H9 (cell line): ENCODE measurements around the gene PDE5A. TPM values are rescaled to one million over a fixed set of nuclear protein-coding genes. Genes with fewer than 3 reads are reported as not detected.

Experiments used
- DNase-seq: peaks from one replicate; pipeline ENCODE4 v3.0.0-alpha.2; 2017
- H2AFZ ChIP-seq: one replicate; pipeline ENCODE4 v1.6.1; 2013; ENCODE audit warnings: mild to moderate bottlenecking, low read length, control low read depth, moderate library complexity
- H2AK5ac ChIP-seq: 2 replicates; pipeline ENCODE4 v1.6.1; 2013; ENCODE audit warnings: low read length, control low read depth, mixed read lengths; ENCODE audit not compliant: insufficient read length
- H2BK120ac ChIP-seq: one replicate; pipeline ENCODE4 v1.6.1; 2013; ENCODE audit warnings: low read depth, mild to moderate bottlenecking, low read length, control low read depth, inconsistent platforms; ENCODE audit not compliant: poor library complexity, severe bottlenecking
- H2BK12ac ChIP-seq: 2 replicates; pipeline ENCODE4 v1.6.1; 2013; ENCODE audit warnings: low read length, control low read depth, mixed read lengths, low read depth; ENCODE audit not compliant: insufficient read length
- H2BK15ac ChIP-seq: 2 replicates; pipeline ENCODE4 v1.6.1; 2013; ENCODE audit warnings: low read depth, low read length, control low read depth
- H2BK20ac ChIP-seq: one replicate; pipeline ENCODE4 v1.6.1; 2013; ENCODE audit warnings: low read depth, mild to moderate bottlenecking, low read length, control low read depth, inconsistent platforms; ENCODE audit not compliant: poor library complexity, severe bottlenecking
- H2BK5ac ChIP-seq: 2 replicates; pipeline ENCODE4 v1.6.1; 2013; ENCODE audit warnings: low read length, control low read depth, mixed read lengths; ENCODE audit not compliant: insufficient read length
- H3K14ac ChIP-seq: 2 replicates; pipeline ENCODE4 v1.6.1; 2013; ENCODE audit warnings: low read length, control low read depth; ENCODE audit not compliant: insufficient read depth
- H3K18ac ChIP-seq: 2 replicates; pipeline ENCODE4 v1.6.1; 2013; ENCODE audit warnings: low read depth, mild to moderate bottlenecking, mixed read lengths, low read length, control low read depth; ENCODE audit not compliant: insufficient read length
- H3K23ac ChIP-seq: 2 replicates; pipeline ENCODE4 v1.6.1; 2013; ENCODE audit warnings: low read length, control low read depth, mixed read lengths, low read depth; ENCODE audit not compliant: insufficient read length
- H3K23me2 ChIP-seq: 2 replicates; pipeline ENCODE4 v1.6.1; 2013; ENCODE audit warnings: low read depth, mild to moderate bottlenecking, mixed read lengths, low read length, control low read depth; ENCODE audit not compliant: insufficient read length, poor library complexity, severe bottlenecking
- H3K27ac ChIP-seq: 2 replicates; pipeline ENCODE4 v1.5.1; 2013; ENCODE audit warnings: low read length, control low read depth, mixed read lengths, low read depth; ENCODE audit not compliant: insufficient read length
- H3K27me3 ChIP-seq: 2 replicates; pipeline ENCODE4 v1.6.1; 2013; ENCODE audit warnings: low read length, control low read depth, inconsistent platforms; ENCODE audit not compliant: insufficient read depth
- H3K4ac ChIP-seq: 2 replicates; pipeline ENCODE4 v1.6.1; 2013; ENCODE audit warnings: low read depth, mild to moderate bottlenecking, control low read depth, inconsistent platforms, low read length, moderate library complexity
- H3K4me1 ChIP-seq: 2 replicates; pipeline ENCODE4 v1.6.1; 2013; ENCODE audit warnings: low read length, control low read depth, inconsistent platforms; ENCODE audit not compliant: insufficient read depth
- H3K4me2 ChIP-seq: 2 replicates; pipeline ENCODE4 v1.6.1; 2013; ENCODE audit warnings: low read length, control low read depth, mixed read lengths; ENCODE audit not compliant: insufficient read length, insufficient read depth
- H3K56ac ChIP-seq: 2 replicates; pipeline ENCODE4 v1.6.1; 2013; ENCODE audit warnings: low read depth, mild to moderate bottlenecking, mixed read lengths, low read length, control low read depth; ENCODE audit not compliant: insufficient read length
- H3K79me1 ChIP-seq: 2 replicates; pipeline ENCODE4 v1.6.1; 2013; ENCODE audit warnings: low read depth, mild to moderate bottlenecking, moderate library complexity, low read length, control low read depth, inconsistent platforms; ENCODE audit not compliant: insufficient read depth, poor library complexity, severe bottlenecking
- H3K79me2 ChIP-seq: 2 replicates; pipeline ENCODE4 v1.6.1; 2013; ENCODE audit warnings: low read length, control low read depth, inconsistent platforms; ENCODE audit not compliant: insufficient read depth
- H3K9ac ChIP-seq: 2 replicates; pipeline ENCODE4 v1.6.1; 2013; ENCODE audit warnings: low read length, control low read depth, mixed read lengths; ENCODE audit not compliant: insufficient read length; ENCODE audit errors: extremely low read depth
- H3K9me3 ChIP-seq: one replicate; pipeline ENCODE4 v1.6.1; 2013; ENCODE audit warnings: low read depth, low read length, inconsistent platforms; ENCODE audit not compliant: control insufficient read depth
- H3T11ph ChIP-seq: one replicate; pipeline ENCODE4 v1.6.1; 2013; ENCODE audit warnings: mild to moderate bottlenecking, low read length, control low read depth, inconsistent platforms
- H4K20me1 ChIP-seq: one replicate; pipeline ENCODE4 v1.6.1; 2013; ENCODE audit not compliant: control insufficient read depth, insufficient read length, insufficient read depth
- H4K5ac ChIP-seq: 2 replicates; pipeline ENCODE4 v1.6.1; 2013; ENCODE audit warnings: low read depth, mild to moderate bottlenecking, mixed read lengths, low read length, control low read depth; ENCODE audit not compliant: insufficient read length
- H4K8ac ChIP-seq: replicated peaks from 2 replicates; pipeline ENCODE4 v1.6.1; 2013; ENCODE audit warnings: low read length, control low read depth, mixed read lengths, low read depth; ENCODE audit not compliant: insufficient read length
- H4K91ac ChIP-seq: 2 replicates; pipeline ENCODE4 v1.6.1; 2013; ENCODE audit warnings: low read depth, mild to moderate bottlenecking, moderate library complexity, mixed read lengths, low read length, control low read depth; ENCODE audit not compliant: insufficient read length
- H3K27ac Mint-ChIP-seq, 3 experiments: 2 replicates in 2 of 3; 3 replicates in 1 of 3; pipeline ENCODE4 v1.8.0; 2020 to 2021; ENCODE audit warnings: mixed read lengths in 3 of 3, mild to moderate bottlenecking in 1 of 3, moderate library complexity in 1 of 3
- H3K27me3 Mint-ChIP-seq: 2 replicates; pipeline ENCODE4 v1.8.0; 2021; ENCODE audit warnings: low read depth, mild to moderate bottlenecking, moderate library complexity, mixed read lengths
- H3K36me3 Mint-ChIP-seq, 3 experiments: 2 replicates in 2 of 3; 3 replicates in 1 of 3; pipeline ENCODE4 v1.8.0; 2020 to 2021; ENCODE audit warnings: low read depth in 3 of 3, mixed read lengths in 3 of 3; ENCODE audit not compliant: insufficient read depth in 1 of 3
- H3K4me1 Mint-ChIP-seq, 2 experiments: 2 replicates each; pipeline ENCODE4 v1.8.0; 2020; ENCODE audit warnings: mixed read lengths in 2 of 2
- H3K4me3 Mint-ChIP-seq, 2 experiments: 2 replicates in 1 of 2; 3 replicates in 1 of 2; pipeline ENCODE4 v1.8.0; 2020 to 2021; ENCODE audit warnings: mild to moderate bottlenecking in 2 of 2, mixed read lengths in 2 of 2, moderate library complexity in 1 of 2
- H3K9me3 Mint-ChIP-seq, 2 experiments: 2 replicates in 1 of 2; 3 replicates in 1 of 2; pipeline ENCODE4 v1.8.0; 2020; ENCODE audit warnings: mild to moderate bottlenecking in 2 of 2, mixed read lengths in 2 of 2, moderate library complexity in 1 of 2
- CTCF ChIP-seq: fragments of 200-600 bp; sonication (generic); conservative IDR thresholded peaks from 3 replicates; pipeline ENCODE4 v1.8.0; 2021; ENCODE audit warnings: antibody characterized with exemption, mild to moderate bottlenecking
- WGBS: extraction: QIAGEN DNeasy Blood & Tissue Kit; methylation state at CpG from one replicate; pipeline ENCODE4 v1.1.7; 2013; ENCODE audit warnings: missing lambda C conversion rate, low lambda C conversion rate, mixed read lengths; ENCODE audit not compliant: insufficient read length; ENCODE audit errors: extremely low coverage; 5-methylcytosine and 5-hydroxymethylcytosine counted together
- total RNA-seq: library from RNA; stranded (reverse); gene quantifications from 2 replicates; pipeline ENCODE4 v1.2.1, GENCODE V29; 2021

PDE5A gene
- total RNA-seq, 1 experiment from 2014 or later: 15.7 TPM

DNA sequence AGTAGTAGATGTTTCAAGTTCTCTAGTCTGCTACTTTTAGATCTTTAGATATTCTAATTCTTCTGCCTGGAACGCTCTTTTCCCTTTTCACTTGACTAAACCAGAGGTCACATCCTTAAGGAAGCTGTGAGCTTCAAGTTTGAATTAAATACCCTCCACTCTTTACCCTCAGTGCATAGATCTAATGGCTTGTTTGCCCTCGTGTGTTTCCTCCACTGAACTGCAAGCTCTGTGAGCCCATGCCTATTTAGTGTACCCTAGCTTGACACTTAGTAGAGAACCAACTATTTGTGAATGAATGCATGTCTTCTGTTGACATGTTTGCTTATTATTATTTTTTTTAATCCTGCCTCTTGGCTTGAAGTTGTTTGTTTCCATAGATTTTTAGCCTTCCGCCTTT lies 138.3 kb downstream of the PDE5A start:
- H2BK5ac ChIP-seq: no peak overlapping the region
- peak; percentile 62 for TF ChIP-seq CTCF
- H3K27ac ChIP-seq: no peak overlapping the region
- H3T11ph ChIP-seq: no peak overlapping the region
- H3K56ac ChIP-seq: no peak overlapping the region
- H3K4me2 ChIP-seq: no peak overlapping the region
- no peak overlapping the region for H3K23ac ChIP-seq
- no CpG with 5 or more reads among the region's 3 CpGs for WGBS
- no peaks in the 10 kb centered on the region for H3K79me2 ChIP-seq
- DNase-seq: peak; percentile 32
- peaks cover 2% of the 10 kb centered on the region; the same call in 1 of the 2 replicates for H3K27me3 Mint-ChIP-seq
- H4K8ac ChIP-seq: no peak overlapping the region
- no peak overlapping the region for H3K14ac ChIP-seq
- no peak overlapping the region for H4K5ac ChIP-seq
- H3K4me1 ChIP-seq: no peaks in the 10 kb centered on the region
- H3K18ac ChIP-seq: no peak overlapping the region
- no peak overlapping the region for H3K4ac ChIP-seq
- H2BK120ac ChIP-seq: no peak overlapping the region
- H3K4me1 Mint-ChIP-seq: no peaks in the 10 kb centered on the region
- H3K4me3 Mint-ChIP-seq: no peak overlapping the region
- H3K9me3 Mint-ChIP-seq: peaks cover 13 to 16% of the 10 kb centered on the region in 2 experiments
- no peak overlapping the region for H3K9ac ChIP-seq
- no peaks in the 10 kb centered on the region for H4K20me1 ChIP-seq
- no peaks in the 10 kb centered on the region for H3K27me3 ChIP-seq
- H2BK12ac ChIP-seq: no peak overlapping the region
- H2BK15ac ChIP-seq: no peak overlapping the region
- H4K91ac ChIP-seq: no peak overlapping the region
- no peak overlapping the region for H3K27ac Mint-ChIP-seq
- no peak overlapping the region for H2AFZ ChIP-seq
- H2BK20ac ChIP-seq: no peak overlapping the region
- H2AK5ac ChIP-seq: no peak overlapping the region
- H3K9me3 ChIP-seq: no peaks in the 10 kb centered on the region
- H3K36me3 Mint-ChIP-seq: peaks cover 9 to 27% (median 17%) of the 10 kb centered on the region in 3 experiments; a peak in 6 of 7 replicates
- H3K23me2 ChIP-seq: no peaks in the 10 kb centered on the region
- no peaks in the 10 kb centered on the region for H3K79me1 ChIP-seq
